Measurements from ENCODE around the gene CITED2.

- TF ChIP-seq CTCF (IDR thresholded peaks at IDR 0.05; ENCODE audit: poor library complexity) (no peak), EZH2phosphoT487 (IDR thresholded peaks at IDR 0.05; ENCODE audit: low read depth, severe bottlenecking, unreplicated experiment) (no peak)
Measured at GRCh38 chr6:139416146-139416545, 41.7 kb upstream of the CITED2 start.

All from hepatocyte (in vitro differentiated cells).